HG02840 (cell line): ENCODE results near the gene GLE1.
"Not testable (repeated sequence)": the region's sequence is repeated elsewhere in the genome, so short reads cannot be mapped to it uniquely, and the experiment has no call there.

Experiments
- ATAC-seq: cut with Tn5 transposase; IDR thresholded peaks from one replicate; pipeline ENCODE4 v1.9.1; 2021; ENCODE audit warnings: mild to moderate bottlenecking, moderate library complexity, moderate number of reproducible peaks; ENCODE audit not compliant: unreplicated experiment, low FRiP score

The GLE1 gene

DNA sequence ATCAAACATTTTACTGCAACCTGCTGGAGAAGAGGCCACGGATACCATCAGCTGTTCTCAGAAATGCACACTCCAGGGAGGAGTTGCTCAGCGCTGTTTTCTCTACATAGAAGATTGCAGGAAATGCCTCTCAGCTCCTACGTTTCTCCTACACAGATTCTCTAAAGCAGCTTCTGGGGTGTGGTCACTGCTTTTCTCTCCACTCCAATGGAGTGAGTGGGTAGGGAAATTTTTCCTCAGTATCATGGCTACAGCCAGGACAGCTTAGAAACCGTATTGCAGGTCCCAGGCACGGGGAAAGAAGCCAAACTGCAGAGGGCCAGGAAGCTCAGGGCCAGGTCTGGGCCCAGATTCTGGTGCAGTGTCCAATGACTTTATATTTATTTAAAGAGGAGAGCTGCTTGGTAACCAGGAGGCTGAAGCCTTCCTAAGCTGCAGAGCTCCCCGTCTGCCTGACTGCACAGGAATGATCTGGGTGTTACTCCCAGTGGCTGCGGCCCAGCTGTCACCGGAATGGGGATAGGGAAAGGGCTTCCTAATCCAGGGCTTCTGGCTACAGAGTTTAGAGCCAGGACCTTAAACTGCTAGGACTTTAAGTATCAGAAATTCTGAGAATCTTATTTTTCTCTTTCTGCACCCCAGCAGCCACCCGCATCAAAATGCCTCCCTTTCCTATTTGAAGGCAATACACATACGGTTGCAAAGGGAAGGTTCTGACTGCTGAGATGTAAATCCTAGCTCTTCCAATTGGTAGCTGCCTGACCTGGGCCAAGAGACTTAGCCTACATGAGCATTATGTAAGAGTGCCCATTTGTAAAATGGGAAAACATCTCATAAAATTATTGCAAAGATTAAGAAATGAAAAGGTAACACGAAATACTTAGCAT, 46.5 kb downstream of the GLE1 start:
- ATAC-seq, result no peak

DNA sequence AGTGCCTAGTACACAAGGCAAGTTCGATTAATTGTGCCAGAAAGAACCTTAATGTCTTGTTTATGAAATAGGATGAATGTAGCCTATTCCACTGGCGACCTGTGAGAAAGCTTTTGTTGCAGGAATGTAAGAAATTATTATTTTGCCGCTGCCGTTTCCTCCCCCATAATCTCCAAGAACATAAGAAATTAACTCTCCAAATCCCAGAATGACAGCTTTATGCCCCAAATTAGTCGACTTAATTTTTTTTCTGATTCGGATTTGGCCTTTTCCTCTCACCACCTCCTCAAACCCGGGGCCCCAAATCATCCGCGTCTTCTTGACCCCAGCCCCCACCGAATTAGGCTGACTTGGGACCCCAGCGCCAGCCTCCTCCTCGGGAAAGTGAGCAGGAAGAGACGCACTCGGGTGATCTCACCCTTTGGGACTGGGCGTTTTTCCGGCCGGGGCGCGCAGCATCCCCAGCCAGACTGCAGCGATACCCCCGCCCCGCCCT, 47.2 kb downstream of the GLE1 start:
- ATAC-seq, result no peak

DNA sequence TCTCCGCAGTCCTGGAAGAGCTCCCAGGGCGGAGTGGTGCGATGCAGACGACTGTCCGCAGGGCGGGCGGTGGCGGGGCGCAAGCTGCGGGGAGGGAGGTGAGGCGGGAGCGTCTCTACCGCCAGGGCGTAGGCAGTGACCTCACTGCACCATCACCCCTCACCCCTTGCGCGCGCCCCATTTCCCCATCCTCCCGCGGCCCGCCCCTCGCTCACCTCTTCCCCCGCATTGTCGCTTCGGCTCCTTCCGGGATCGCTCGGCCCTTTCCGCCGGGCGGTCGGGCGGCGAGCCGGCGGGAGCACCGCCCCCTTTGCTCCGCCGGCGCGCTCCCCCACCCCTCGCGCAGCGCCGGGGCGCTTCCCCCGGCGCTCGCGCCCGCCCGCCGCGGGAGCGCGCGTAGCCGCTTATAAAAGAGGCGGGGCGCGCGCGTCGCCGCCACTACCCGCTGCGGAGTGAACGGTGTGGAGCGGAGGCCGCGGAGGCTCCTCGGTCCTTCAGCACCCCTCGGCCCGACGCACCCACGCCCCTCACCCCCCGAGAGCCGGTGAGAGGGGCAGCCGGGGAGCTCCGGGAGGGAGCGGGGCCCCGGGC, 47.7 kb downstream of the GLE1 start, which contains the start of gene SPTAN1:
TSS of gene SPTAN1 (plus strand) at position 435 of the 591 bp plus-strand sequence. CDS start 14,154 bp downstream, outside the sequence.
- ATAC-seq, result peak; percentile 70

DNA sequence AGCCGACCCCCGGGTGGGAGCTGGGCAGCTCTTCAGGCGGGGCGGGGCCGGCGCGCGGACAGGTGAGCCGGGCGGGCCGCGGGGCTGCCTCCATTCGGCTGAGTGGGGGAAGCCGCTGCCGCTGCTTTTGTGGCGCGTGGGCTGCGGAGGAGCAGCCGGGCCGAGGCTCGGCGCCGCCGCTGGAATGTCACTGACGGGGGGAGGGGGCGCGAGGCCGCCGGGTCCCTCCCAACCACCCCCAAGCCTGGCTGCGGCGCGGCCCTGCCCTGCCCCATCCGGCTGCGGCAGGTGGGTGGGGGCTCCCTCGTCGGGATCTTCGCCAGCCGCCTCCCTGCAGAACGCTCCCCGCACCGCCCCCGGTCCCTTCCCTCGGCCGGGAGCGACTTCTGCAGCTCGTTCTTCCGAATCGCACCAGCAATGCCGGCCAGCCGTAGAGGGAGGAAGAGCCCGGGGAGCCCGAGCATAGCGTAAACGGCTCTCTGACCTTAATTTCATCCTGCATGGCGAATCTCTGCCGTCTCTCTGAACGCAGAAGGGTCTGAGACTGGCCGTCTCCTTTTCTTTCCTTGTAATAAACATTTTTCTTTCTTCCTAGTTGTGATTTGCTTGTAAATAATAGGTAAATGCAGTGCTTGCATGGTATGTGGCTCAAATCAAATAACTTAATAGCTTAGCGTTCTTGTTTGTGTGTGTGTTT, 48.4 kb downstream of the GLE1 start:
- peak; percentile 31 for ATAC-seq

DNA sequence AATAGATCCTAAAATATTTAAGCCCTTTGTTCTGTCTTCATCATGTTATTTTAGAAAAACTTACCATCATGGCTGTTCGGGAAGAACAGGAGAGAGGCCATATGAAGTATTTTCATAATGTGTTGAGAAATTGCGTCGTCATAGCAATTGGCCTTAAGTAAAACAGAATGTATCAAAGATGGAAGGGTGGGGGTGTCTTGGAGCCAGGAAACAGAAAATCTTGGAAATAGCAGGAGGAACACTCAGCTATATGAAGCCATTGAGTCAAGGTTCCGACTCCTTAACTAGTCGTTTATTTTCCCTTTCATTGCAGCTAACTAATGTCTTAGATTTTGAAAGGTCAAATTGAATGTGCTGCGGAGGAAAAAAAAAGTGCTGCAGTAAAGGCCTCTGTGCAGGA, 49.2 kb downstream of the GLE1 start:
- ATAC-seq, result no peak

DNA sequence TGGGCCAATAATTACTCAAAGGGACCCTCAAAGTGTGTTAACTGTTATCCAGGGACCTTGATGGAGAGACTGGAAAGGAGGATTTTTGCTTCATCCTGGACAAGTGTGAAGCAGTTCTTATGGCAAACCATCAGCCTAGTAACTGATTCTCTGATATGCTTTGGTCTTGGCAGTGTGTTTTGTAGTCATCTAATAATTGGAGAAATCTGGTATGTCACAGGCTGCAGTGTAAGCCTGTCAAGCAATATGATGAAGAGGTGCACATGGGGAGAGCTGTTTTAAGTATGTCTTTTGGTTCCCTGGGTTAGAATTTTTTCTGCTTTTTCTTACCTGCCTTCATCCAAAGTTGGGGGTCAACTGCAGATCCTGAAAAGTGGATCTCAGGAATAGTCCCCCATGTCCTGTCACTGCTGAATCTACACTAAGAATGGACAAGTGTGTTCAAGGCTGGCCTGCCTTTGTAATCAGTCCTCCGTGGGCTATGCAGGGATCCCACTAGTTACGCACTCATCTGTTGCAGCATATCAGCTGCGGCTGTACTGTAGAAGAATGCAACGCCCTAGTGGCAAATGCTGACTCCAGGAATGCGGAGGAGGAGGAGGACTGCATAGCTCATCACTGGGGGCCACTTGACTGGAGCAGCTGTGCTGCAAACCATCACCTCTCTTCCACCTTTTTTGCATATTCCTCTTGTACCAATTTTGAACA, 49.8 kb downstream of the GLE1 start:
- no peak for ATAC-seq

DNA sequence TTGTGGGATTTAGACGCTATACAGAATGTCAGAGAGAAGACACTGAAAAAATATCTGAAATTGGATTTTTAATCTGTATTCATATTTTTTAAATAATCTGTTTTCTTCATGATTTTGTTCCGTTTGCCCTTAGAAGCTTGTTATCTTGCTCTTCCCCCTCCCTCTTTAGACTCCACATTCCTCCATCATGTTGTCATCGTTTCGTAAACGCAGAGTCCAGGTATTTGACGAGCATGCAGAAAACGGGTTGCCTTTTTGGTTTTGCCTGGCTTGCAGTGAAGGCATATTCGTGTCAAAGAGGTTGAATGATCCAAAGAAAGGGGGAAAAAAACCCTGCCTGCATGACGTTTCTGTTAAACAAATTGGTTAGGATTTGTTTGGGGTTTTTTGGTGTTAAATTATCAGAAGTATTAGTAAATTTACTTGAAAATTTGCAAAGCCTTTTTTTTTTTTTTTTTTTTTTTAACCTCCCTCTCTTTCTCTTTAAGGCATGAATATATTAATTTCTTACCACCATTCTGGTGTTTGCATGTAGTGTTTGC, 50.7 kb downstream of the GLE1 start:
- ATAC-seq, result no peak

DNA sequence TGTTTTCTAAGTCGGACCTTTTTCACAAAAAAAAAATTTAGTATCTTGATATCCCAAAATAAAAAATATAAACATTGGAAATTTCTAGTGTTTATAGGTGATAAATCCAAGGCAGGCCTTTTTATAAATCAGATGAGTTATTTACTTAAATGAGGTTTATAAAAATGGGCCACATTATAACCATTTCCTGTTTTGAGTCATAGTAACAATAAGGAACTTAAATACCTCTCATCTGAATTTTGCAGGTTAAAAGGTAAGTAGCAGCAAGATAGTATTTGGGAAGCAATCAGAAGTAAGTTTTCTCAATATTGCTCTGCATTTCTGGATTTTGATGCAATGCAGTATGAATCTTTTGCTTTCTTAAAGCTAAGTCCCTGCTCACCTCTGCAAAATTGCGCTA, 51.8 kb downstream of the GLE1 start:
- no peak for ATAC-seq

DNA sequence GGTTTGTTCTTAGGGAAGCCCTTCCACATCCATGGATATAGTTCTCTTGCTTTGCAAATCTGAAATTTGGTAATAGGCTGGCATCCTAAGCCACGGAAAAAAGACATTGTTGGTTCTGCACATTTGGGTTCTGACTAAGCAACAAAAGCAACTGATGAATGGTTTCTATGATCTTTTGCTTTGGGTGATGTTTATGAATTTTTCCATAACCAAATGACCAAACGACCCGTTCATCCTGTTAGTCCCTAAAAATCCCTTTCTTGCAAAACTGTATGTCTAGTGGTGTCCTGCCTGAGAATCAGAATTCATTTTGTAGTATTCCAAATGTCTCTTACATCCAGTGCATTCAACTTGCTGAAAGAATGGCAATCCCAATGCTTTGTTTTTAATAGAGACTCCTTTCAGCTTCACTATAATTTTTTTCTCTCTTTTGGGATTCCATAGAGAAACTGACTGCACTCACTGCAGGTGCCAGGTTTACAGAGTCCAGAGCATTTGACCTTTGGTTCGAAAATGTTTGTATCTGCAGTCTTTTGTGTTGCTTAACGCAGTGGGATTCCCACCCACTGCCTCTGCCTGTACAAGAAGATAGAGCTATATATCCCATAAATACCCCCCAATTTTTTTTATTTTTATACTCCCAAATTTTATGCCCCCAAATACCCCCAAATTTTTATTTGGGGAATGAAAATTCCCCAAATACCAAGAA, 52.6 kb downstream of the GLE1 start:
- ATAC-seq, result no peak

DNA sequence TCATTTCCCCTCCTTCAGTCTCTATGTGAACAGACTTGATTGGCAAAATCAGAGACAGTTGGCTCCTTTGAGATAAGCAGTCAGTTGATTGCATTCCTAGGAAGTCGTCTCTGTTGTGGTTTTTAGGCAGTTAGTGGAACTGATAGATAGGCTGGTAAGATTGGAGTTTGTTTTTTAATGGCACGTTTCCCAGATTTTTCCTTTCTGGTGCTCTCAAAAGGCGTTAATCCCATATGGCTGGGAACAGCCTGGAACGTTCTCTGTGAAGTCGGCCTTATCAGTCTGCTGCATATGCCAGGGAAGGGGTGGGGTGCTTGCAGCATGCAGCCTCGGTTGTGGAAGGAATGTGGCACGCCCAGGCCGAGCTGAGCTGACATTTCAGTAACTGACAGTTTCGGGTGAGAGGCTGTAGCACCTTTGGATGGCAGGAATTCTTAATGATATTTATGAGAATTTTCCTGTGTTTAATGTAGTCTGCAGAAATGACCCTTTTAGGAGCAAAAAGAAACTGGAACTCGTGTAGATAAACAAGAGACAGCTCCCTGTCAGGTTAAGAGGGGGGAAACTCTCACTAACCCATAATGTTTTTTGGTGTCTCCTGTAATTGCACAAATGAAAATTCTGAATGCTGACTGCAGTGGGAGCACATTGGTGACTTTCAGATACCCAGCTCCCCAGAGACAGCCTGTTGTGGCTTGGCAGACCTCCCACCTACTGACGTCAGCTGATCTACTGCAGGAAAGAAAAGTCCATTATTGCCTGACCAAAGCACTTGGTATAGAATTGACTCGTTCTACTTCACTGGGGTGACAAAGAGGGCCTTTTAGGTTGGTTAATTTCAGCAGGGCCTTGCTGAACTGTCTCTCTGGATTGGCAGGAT, 54.2 kb downstream of the GLE1 start:
- ATAC-seq, result no peak

DNA sequence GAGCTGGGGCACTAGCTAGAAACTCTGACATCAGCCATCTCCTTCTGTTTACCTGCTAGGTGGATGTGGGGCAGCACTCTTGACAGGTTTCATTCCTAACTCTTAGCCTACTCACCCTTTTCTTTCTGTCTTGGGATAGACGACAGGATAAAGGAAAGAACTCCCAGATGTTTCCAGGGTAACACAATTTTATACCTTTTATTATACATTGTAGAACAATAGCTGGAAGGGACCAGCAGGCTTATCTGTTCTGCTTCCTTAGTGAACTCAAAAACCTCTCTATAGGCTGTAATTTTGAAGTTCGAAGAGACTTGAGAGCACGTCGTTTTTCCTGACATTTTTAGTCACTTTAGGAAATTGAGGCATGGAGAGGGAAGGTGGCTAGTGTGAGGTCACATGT, 61.1 kb downstream of the GLE1 start:
- no peak for ATAC-seq

DNA sequence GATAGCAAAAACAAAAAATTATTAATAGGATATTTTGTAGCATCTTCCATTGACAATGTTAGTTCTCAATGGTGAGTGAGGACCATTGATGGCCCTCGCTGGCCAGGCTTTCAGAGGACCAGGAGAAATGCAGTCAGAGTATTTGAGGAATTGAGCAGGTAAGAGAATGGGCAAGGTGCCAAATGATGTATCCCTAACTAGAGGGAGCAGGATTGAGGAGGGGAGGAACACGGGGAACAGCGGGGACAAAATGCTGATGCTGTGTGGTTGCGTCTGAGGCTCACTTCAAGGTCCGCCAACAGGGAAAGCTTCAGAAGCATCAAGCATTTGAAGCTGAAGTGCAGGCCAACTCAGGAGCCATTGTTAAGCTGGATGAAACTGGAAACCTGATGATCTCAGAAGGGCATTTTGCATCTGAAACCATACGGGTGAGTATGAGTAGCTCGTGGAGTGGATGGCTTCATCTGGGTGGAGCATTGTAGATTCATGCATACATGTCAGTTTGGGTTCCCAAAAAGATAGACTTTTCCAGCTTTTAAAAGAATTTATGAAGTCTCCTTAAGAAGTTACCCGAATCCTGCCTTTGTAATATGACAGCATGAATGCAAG, 64.1 kb downstream of the GLE1 start:
- no peak for ATAC-seq

DNA sequence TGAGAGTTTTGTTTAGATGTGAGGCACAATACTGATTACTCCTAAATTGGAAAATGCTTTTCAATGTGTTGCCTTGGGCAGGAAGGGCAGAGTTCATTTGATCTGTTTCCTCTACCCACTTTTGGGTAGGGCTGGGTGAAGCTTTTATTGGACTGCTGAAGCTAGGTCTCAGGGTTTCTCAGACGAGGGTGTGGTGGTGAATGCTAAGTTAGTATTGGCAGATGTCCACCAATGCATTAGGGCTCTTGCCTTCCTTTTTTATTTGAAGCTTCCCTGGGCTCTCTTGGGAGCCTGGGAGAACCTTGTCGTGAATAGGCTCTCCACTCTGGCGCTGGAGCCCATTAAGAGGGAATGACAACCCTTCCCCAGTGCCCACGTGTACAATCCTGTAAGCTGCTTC, 71.0 kb downstream of the GLE1 start:
- no peak for ATAC-seq

DNA sequence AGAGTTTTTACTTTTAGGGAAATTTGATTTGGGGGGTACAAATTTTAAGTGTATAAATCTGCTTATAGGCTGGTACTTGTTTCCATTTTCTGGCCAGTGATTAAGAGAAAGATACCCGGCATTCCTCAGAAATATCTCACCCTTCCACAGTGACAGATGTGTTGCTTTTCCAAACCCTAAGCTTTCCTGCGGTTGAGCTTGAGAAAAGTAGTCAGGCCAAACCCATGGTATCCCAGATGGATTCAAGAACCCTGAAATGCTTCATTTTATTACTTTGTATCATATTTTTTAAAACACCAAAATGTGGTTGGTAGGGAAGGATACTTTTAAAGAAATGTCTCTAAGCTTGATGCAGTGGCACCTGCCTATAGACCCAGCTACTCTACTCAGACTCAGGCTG, 71.4 kb downstream of the GLE1 start:
- no peak for ATAC-seq

DNA sequence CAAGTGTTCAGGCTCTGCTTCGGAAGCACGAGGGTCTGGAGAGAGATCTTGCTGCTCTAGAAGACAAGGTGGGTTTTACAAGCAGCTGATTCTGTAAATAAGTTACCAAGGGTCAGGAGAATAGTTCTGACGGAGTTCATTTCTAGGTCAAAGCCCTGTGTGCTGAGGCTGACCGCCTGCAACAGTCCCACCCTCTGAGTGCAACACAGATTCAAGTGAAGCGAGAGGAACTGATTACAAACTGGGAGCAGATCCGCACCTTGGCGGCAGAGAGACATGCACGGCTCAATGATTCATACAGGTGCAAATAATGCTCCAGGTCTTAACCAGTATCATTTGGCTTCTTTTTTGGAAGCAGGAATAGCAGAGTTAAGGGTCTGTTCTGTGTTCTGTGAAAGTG, 72.7 kb downstream of the GLE1 start:
- no peak for ATAC-seq

DNA sequence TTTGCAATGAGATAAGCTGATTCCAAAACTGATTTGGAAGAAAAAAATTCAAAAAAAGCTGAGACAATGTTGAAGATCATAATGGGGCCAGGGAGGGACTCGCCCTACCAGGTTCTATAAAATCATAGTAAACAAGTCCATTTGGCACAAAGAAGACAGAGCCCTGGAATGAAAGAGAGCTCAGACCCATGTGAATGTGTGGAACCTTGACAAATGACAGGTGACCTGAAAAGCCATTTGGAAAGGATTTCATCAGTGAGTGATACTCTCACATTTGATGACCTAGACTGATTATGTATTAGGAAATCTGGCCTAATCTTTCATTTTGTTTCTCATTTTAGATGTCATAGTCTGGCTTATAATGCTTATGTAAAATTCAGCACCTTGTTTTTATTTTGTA, 74.7 kb downstream of the GLE1 start:
- ATAC-seq, result no peak

DNA sequence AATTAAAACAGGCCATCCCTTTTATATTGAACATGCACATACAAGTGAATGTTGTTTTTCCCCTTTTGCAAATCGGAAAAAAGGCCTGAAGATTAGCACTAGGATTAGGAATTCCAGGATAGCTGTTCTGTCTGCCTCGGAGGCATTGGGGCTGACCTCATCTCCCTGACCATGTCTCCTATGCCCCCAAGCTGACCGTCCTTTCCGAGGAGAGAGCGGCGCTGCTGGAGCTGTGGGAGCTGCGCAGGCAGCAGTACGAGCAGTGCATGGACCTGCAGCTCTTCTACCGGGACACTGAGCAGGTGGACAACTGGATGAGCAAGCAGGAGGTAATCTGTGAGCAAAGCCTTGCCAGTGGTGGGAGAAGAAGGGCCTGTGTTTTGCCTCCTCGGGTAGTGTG, 76.2 kb downstream of the GLE1 start:
- ATAC-seq, result no peak

DNA sequence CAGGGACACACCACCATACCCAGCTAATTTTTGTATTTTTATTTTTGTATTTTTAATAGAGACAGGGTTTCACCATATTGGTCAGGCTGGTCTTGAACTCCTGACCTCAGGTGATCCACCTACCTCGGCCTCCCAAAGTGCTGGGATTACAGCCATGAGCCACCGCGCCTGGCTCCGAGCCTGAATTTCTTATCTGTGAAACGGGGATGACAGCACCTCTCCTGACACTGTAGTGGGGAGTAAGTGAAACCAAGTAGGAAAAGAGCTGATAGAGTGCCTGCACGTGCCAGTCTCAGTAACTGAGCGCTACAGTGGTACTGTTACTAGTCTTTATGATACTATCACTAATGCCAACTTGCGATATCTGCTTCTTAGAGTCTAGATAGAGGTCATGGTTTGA, 80.6 kb downstream of the GLE1 start:
- ATAC-seq, result not testable (repeated sequence)
